ENCODE data around the gene AADACL4.
"Not testable (repeated sequence)": the region's sequence is repeated elsewhere in the genome, so short reads cannot be mapped to it uniquely, and the experiment has no call there.

AADACL4 gene

GRCh38 chr1:12656575-12656974, 12.7 kb downstream of the AADACL4 start:
- FAIRE-seq (no peak), DNase-seq (ENCODE audit: extremely low spot score, insufficient read length, low read depth) (no peak)

- FAIRE-seq: no peak
Observed at GRCh38 chr1:12657060-12657884, 13.4 kb downstream of the AADACL4 start.

GRCh38 chr1:12657885-12658512, 14.1 kb downstream of the AADACL4 start:
- FAIRE-seq; DNase-seq (ENCODE audit: extremely low spot score, insufficient read length, low read depth): not testable (repeated sequence)

More at GRCh38 chr1:12657060-12657884, 13.4 kb downstream of the AADACL4 start:
- no peak for DNase-seq (ENCODE audit: extremely low spot score, insufficient read length, low read depth)

GRCh38 chr1:12658531-12659453, 14.9 kb downstream of the AADACL4 start:
- FAIRE-seq: peak; percentile 92
- DNase-seq (ENCODE audit: extremely low spot score, insufficient read length, low read depth): peak; percentile 81

GRCh38 chr1:12661606-12662219, 17.8 kb downstream of the AADACL4 start:
- DNase-seq (ENCODE audit: extremely low spot score, insufficient read length, low read depth) (no peak), FAIRE-seq (no peak)

- DNase-seq (ENCODE audit: extremely low spot score, insufficient read length, low read depth): no peak
- no peak for FAIRE-seq
Observed at GRCh38 chr1:12662556-12662955, 18.7 kb downstream of the AADACL4 start.

- DNase-seq (ENCODE audit: extremely low spot score, insufficient read length, low read depth): no peak
- FAIRE-seq: no peak
Observed at GRCh38 chr1:12665511-12665910, 21.6 kb downstream of the AADACL4 start.

GRCh38 chr1:12666141-12666735, 22.4 kb downstream of the AADACL4 start:
- FAIRE-seq (no peak), DNase-seq (ENCODE audit: extremely low spot score, insufficient read length, low read depth) (no peak)

- FAIRE-seq (no peak), DNase-seq (ENCODE audit: extremely low spot score, insufficient read length, low read depth) (no peak)
Observed at GRCh38 chr1:12669529-12670068, 25.7 kb downstream of the AADACL4 start.

- DNase-seq (ENCODE audit: extremely low spot score, insufficient read length, low read depth) (no peak), FAIRE-seq (no peak)
Observed at GRCh38 chr1:12674358-12674757, 30.5 kb downstream of the AADACL4 start.

GRCh38 chr1:12676122-12676521, 32.2 kb downstream of the AADACL4 start:
- not testable (repeated sequence) for DNase-seq (ENCODE audit: extremely low spot score, insufficient read length, low read depth); FAIRE-seq

- no peak for FAIRE-seq
- DNase-seq (ENCODE audit: extremely low spot score, insufficient read length, low read depth): no peak
Observed at GRCh38 chr1:12677565-12677964, 33.7 kb downstream of the AADACL4 start.

- FAIRE-seq (no peak), DNase-seq (ENCODE audit: extremely low spot score, insufficient read length, low read depth) (no peak)
Observed at GRCh38 chr1:12678350-12678749, 34.5 kb downstream of the AADACL4 start.

GRCh38 chr1:12678820-12679219, 34.9 kb downstream of the AADACL4 start:
- DNase-seq (ENCODE audit: extremely low spot score, insufficient read length, low read depth) (no peak), FAIRE-seq (no peak)

GRCh38 chr1:12690156-12690555, 46.3 kb downstream of the AADACL4 start:
- FAIRE-seq: no peak
- no peak for DNase-seq (ENCODE audit: extremely low spot score, insufficient read length, low read depth)

GRCh38 chr1:12692967-12693782, 49.3 kb downstream of the AADACL4 start:
- FAIRE-seq: no peak
- DNase-seq (ENCODE audit: extremely low spot score, insufficient read length, low read depth): no peak

GRCh38 chr1:12696658-12697057, 52.8 kb downstream of the AADACL4 start:
- FAIRE-seq: no peak
- no peak for DNase-seq (ENCODE audit: extremely low spot score, insufficient read length, low read depth)

- DNase-seq (ENCODE audit: extremely low spot score, insufficient read length, low read depth) (no peak), FAIRE-seq (no peak)
Observed at GRCh38 chr1:12697397-12697796, 53.5 kb downstream of the AADACL4 start.
